Sigmoid colon (tissue), 4 donors: Measurements from ENCODE around the gene ATOX1.

Experiments
- EP300 ChIP-seq, 4 donors: sonication (generic); formaldehyde crosslinking; IDR thresholded peaks; one replicate each; pipeline ENCODE4 v1.6.1; 2017; ENCODE audit warnings: antibody characterized with exemption in 4 of 4
- TF ChIP-seq, protein P1 (sequence below), 4 experiments: fragments of 450-650 bp in 3 of 4; fragments of 200-600 bp in 1 of 4; IDR thresholded peaks; one replicate each; pipeline ENCODE4 v1.5.1; 2016 to 2019; ENCODE audit warnings: antibody characterized with exemption in 4 of 4, mild to moderate bottlenecking in 3 of 4, moderate library complexity in 2 of 4

DNA sequence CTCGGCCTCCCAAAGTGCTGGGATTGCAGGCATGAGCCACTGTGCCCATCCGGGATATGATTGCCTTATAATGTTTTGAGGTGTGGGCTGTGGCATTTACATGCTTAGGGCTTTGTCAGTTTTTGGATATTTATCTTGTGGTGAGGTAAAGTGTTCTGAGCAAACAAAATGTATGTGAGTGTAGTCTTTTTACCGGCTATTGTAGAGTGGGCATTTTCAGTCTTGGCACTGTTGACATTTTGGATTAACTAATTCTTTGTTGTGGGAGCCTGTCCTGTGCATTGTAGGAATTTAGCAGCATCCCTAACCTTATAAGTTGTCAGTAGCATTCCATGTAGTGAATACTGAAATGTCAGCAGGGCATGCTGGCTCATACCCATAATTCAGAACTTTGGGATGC, 34.9 kb upstream of the ATOX1 start:
- TF ChIP-seq, protein P1, sequence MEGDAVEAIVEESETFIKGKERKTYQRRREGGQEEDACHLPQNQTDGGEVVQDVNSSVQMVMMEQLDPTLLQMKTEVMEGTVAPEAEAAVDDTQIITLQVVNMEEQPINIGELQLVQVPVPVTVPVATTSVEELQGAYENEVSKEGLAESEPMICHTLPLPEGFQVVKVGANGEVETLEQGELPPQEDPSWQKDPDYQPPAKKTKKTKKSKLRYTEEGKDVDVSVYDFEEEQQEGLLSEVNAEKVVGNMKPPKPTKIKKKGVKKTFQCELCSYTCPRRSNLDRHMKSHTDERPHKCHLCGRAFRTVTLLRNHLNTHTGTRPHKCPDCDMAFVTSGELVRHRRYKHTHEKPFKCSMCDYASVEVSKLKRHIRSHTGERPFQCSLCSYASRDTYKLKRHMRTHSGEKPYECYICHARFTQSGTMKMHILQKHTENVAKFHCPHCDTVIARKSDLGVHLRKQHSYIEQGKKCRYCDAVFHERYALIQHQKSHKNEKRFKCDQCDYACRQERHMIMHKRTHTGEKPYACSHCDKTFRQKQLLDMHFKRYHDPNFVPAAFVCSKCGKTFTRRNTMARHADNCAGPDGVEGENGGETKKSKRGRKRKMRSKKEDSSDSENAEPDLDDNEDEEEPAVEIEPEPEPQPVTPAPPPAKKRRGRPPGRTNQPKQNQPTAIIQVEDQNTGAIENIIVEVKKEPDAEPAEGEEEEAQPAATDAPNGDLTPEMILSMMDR (IDR thresholded peaks at IDR 0.05) = no peak
- TF ChIP-seq EP300 (IDR thresholded peaks at IDR 0.05) = no peak
